SK-N-SH (cell line): Measurements from ENCODE around the gene MED29. TPM values are rescaled to one million over a fixed set of nuclear protein-coding genes. Genes with fewer than 3 reads are reported as not detected.

Experiments
- CTCF ChIA-PET: fragments of 300-600, 350-600 bp; formaldehyde crosslinking; extraction: SDS; loops from one replicate; lab custom pipeline; 2021; lab: Yijun Ruan, JAX
- POLR2A ChIA-PET: fragments of 350-600 bp; sonication (Branson Sonifier 250); formaldehyde crosslinking; extraction: SDS; loops from one replicate; lab custom pipeline; 2020; ENCODE audit warnings: antibody characterized with exemption, inconsistent platforms; lab: Yijun Ruan, JAX
- DNase-seq: peaks from one replicate; pipeline ENCODE4 v3.0.0; 2012
- H2AFZ ChIP-seq: fragments of 200-600 bp; sonication (generic); 2 replicates; pipeline ENCODE4 v1.8.1; 2016; ENCODE audit warnings: antibody characterized with exemption, mild to moderate bottlenecking, low read depth
- H3F3A ChIP-seq: fragments of 200-600 bp; sonication (generic); replicated peaks from 2 replicates; pipeline ENCODE3; 2016; ENCODE audit warnings: antibody characterized with exemption, mild to moderate bottlenecking; ENCODE audit not compliant: insufficient read depth
- H3K27ac ChIP-seq, 2 experiments: fragments of 200-500 bp in 1 of 2; fragments of 200-600 bp in 1 of 2; sonication (Bioruptor generic) in 1 of 2; sonication (generic), shearing (Covaris generic) in 1 of 2; 2 replicates each; pipeline versions ENCODE4 v1.5.1 to v1.6.1; 2014 to 2016; ENCODE audit warnings: low read depth in 2 of 2, inconsistent platforms in 1 of 2, low read length in 1 of 2, mild to moderate bottlenecking in 1 of 2, mixed read lengths in 1 of 2
- H3K27me3 ChIP-seq: fragments of 200-600 bp; sonication (generic), shearing (Covaris generic); 2 replicates; pipeline ENCODE4 v1.6.1; 2016; ENCODE audit warnings: mixed run types; ENCODE audit not compliant: insufficient read depth
- H3K36me3 ChIP-seq, 2 experiments: fragments of 200-500 bp in 1 of 2; fragments of 200-600 bp in 1 of 2; sonication (Bioruptor generic) in 1 of 2; sonication (generic) in 1 of 2; replicated peaks in 1 of 2; 2 replicates each; pipeline versions ENCODE3 to v1.5.1; 2014 to 2016; ENCODE audit warnings: low read length in 1 of 2, mild to moderate bottlenecking in 1 of 2; ENCODE audit not compliant: insufficient read depth in 2 of 2, control insufficient read depth in 1 of 2
- H3K4me1 ChIP-seq, 2 experiments: fragments of 200-500 bp in 1 of 2; fragments of 200-600 bp in 1 of 2; sonication (Bioruptor generic) in 1 of 2; sonication (generic), shearing (Covaris generic) in 1 of 2; 2 replicates each; pipeline versions ENCODE4 v1.5.1 to v1.6.1; 2014 to 2016; ENCODE audit warnings: low read depth in 1 of 2, low read length in 1 of 2, mixed run types in 1 of 2; ENCODE audit not compliant: insufficient read depth in 2 of 2, control insufficient read depth in 1 of 2
- H3K4me2 ChIP-seq: fragments of 200-600 bp; sonication (generic), shearing (Covaris generic); 2 replicates; pipeline ENCODE4 v1.6.1; 2017; ENCODE audit warnings: mixed run types
- H3K4me3 ChIP-seq, 2 experiments: fragments of 200-500 bp in 1 of 2; fragments of 200-600 bp in 1 of 2; sonication (Bioruptor generic) in 1 of 2; sonication (generic), shearing (Covaris generic) in 1 of 2; 2 replicates each; pipeline versions ENCODE4 v1.5.1 to v1.8.1; 2014 to 2016; ENCODE audit warnings: low read depth in 2 of 2, inconsistent platforms in 1 of 2, low read length in 1 of 2, mild to moderate bottlenecking in 1 of 2, mixed read lengths in 1 of 2, moderate library complexity in 1 of 2
- H3K79me2 ChIP-seq: fragments of 200-600 bp; sonication (generic); 2 replicates; pipeline ENCODE4 v1.8.1; 2017; ENCODE audit warnings: mild to moderate bottlenecking; ENCODE audit not compliant: insufficient read depth
- H3K9ac ChIP-seq: fragments of 200-600 bp; sonication (generic); 2 replicates; pipeline ENCODE4 v1.6.1; 2017; ENCODE audit warnings: mixed run types
- H3K9me2 ChIP-seq: fragments of 200-600 bp; sonication (generic); 2 replicates; pipeline ENCODE4 v1.6.1; 2017; ENCODE audit warnings: mixed run types
- H3K9me3 ChIP-seq: fragments of 200-600 bp; sonication (generic); 2 replicates; pipeline ENCODE4 v1.6.1; 2017; ENCODE audit warnings: mixed run types, mild to moderate bottlenecking, moderate library complexity
- H4K20me1 ChIP-seq: fragments of 200-600 bp; sonication (generic); 2 replicates; pipeline ENCODE4 v1.6.1; 2017; ENCODE audit warnings: mild to moderate bottlenecking, mixed run types; ENCODE audit not compliant: insufficient read depth
- ELF1 ChIP-seq: IDR thresholded peaks from 2 replicates; pipeline ENCODE4 v1.4.0; 2012
- EZH2phosphoT487 ChIP-seq: fragments of 200-600 bp; sonication (generic); IDR thresholded peaks from 2 replicates; pipeline ENCODE4 v1.6.1; 2017; ENCODE audit warnings: low read depth, mixed run types, mild to moderate bottlenecking, antibody characterized with exemption, moderate library complexity, borderline replicate concordance
- FOXJ3 ChIP-seq: sonication (generic); formaldehyde crosslinking; IDR thresholded peaks from 2 replicates; pipeline ENCODE4 v1.5.1; 2020; ENCODE audit warnings: mild to moderate bottlenecking, missing genetic modification reagents
- IRF3 ChIP-seq: fragments of 150-350 bp; IDR thresholded peaks from 2 replicates; pipeline ENCODE4 v1.6.1; 2016; ENCODE audit warnings: mild to moderate bottlenecking, low read depth, low read length
- MEF2A ChIP-seq: IDR thresholded peaks from 2 replicates; pipeline ENCODE4 v1.4.0; 2012; ENCODE audit warnings: low read depth, borderline replicate concordance
- NFIC ChIP-seq: IDR thresholded peaks from 2 replicates; pipeline ENCODE4 v1.4.0; 2012; ENCODE audit warnings: borderline replicate concordance
- REST ChIP-seq: IDR thresholded peaks from 2 replicates; pipeline ENCODE4 v1.6.1; 2012; ENCODE audit warnings: mild to moderate bottlenecking, low read depth, low read length, moderate library complexity
- RFX5 ChIP-seq: IDR thresholded peaks from 2 replicates; pipeline ENCODE4 v1.6.1; 2012; ENCODE audit warnings: mild to moderate bottlenecking, improper control_type of control experiment, low read length
- RXRA ChIP-seq: IDR thresholded peaks from 2 replicates; pipeline ENCODE4 v1.4.0; 2012; ENCODE audit warnings: low read depth, mild to moderate bottlenecking, borderline replicate concordance
- TAF1 ChIP-seq: IDR thresholded peaks from 2 replicates; pipeline ENCODE4 v1.6.1; 2012; ENCODE audit warnings: low read depth, mild to moderate bottlenecking, low read length, moderate library complexity, borderline replicate concordance
- TEAD4 ChIP-seq: IDR thresholded peaks from 2 replicates; pipeline ENCODE4 v1.4.0; 2012; ENCODE audit warnings: mild to moderate bottlenecking, borderline replicate concordance; ENCODE audit not compliant: insufficient read depth
- USF2 ChIP-seq: fragments of 150-350 bp; IDR thresholded peaks from 2 replicates; pipeline ENCODE4 v1.6.1; 2017; ENCODE audit warnings: antibody characterized with exemption, low read length, low read depth, borderline replicate concordance
- ZBTB33 ChIP-seq: IDR thresholded peaks from 2 replicates; pipeline ENCODE4 v1.4.0; 2012; ENCODE audit warnings: low read depth, borderline replicate concordance
- WGBS: methylation state at CpG from one replicate; pipeline ENCODE4 v1.1.6; 2017; ENCODE audit warnings: low lambda C conversion rate; 5-methylcytosine and 5-hydroxymethylcytosine counted together
- polyA plus RNA-seq, 3 experiments: library from polyadenylated mRNA; depleted of rRNA; stranded (reverse); fragments of >200 nt; gene quantifications; 2 replicates each; pipeline ENCODE4 v1.2.3, GENCODE V29; 2012

The MED29 gene
- polyA plus RNA-seq, 1 of the 3 experiments (the other 2 are of a cell fraction) = 32.0 TPM

- Histone ChIP-seq H3K9me2 (no peaks in the 10 kb centered on the region), H3K4me1 (peaks cover 32 to 34% of the 10 kb centered on the region in 2 experiments; a peak in 3 of 4 replicates)
- no peak for DNase-seq
- TF ChIP-seq TEAD4 = no peak
- no peak for TF ChIP-seq TAF1
- no peak for TF ChIP-seq ELF1
- no peak for TF ChIP-seq FOXJ3
- TF ChIP-seq RFX5 = no peak
- no peak for TF ChIP-seq IRF3
- TF ChIP-seq ZBTB33 = no peak
- TF ChIP-seq NFIC = no peak
- TF ChIP-seq REST = no peak
- TF ChIP-seq EZH2phosphoT487 = no peak
- no peak for TF ChIP-seq MEF2A
- no peak for TF ChIP-seq USF2
- no peak for TF ChIP-seq RXRA
- TF ChIP-seq, all 33 proteins: peak for 0
- H3K36me3 ChIP-seq = peaks cover 0 to 7% of the 10 kb centered on the region in 2 experiments
- WGBS = 68% methylated on average over 34 of the region's 40 CpGs
- peak overlapping the region; percentile 82 to 98 for H3K4me3 ChIP-seq
- peak overlapping the region in 1 of 2 experiments; percentile 91; a peak in 2 of 4 replicates for H3K27ac ChIP-seq
- peaks cover 19% of the 10 kb centered on the region for H4K20me1 ChIP-seq
- H3K9ac ChIP-seq = peak overlapping the region; percentile 97
- H3K4me2 ChIP-seq = peak overlapping the region; percentile 92
- H3K9me3 ChIP-seq = no peaks in the 10 kb centered on the region
- CTCF ChIA-PET = interaction anchor here (0.7 to 3.9 kb wide), 5 partner anchors 10 to 131 kb away, joined by 3 to 52 read pairs (median 4); partner anchors contain the start of gene RPS16
- POLR2A ChIA-PET = interaction anchor here (2.5 kb wide), 1 partner anchor 28 kb away, joined by 12 read pairs; the partner anchor contains the start of gene RPS16
- H2AFZ ChIP-seq = no peak overlapping the region
- H3K79me2 ChIP-seq = peaks cover 30% of the 10 kb centered on the region
- no peaks in the 10 kb centered on the region for H3K27me3 ChIP-seq
- H3F3A ChIP-seq = peaks cover 45% of the 10 kb centered on the region
Observed at GRCh38 chr19:39407660-39408391, 16.6 kb downstream of the MED29 start.
